Common myeloid progenitor, CD34-positive (primary cell): ENCODE measurements around the gene SST.

ENCODE experiments used
- CTCF ChIA-PET: fragments of 350-600 bp; sonication (Branson Sonifier 250); formaldehyde crosslinking; loops from one replicate; lab custom pipeline; 2021; ENCODE audit warnings: antibody characterized with exemption; lab: Charles Lee
- POLR2A ChIA-PET: fragments of 350-600 bp; sonication (Branson Sonifier 250); formaldehyde crosslinking; loops from one replicate; lab custom pipeline; 2021; ENCODE audit warnings: antibody characterized with exemption; lab: Charles Lee
- DNase-seq, 3 donors: peaks; one replicate each; pipeline versions ENCODE4 v3.0.0 to v3.0.0-alpha.2; 2013
- H3K27ac ChIP-seq, 2 experiments: 1 replicate in 1 of 2; 2 replicates in 1 of 2; pipeline ENCODE4 v1.7.0; 2013; ENCODE audit warnings: inconsistent platforms in 2 of 2, low read length in 2 of 2, mild to moderate bottlenecking in 2 of 2, low read depth in 1 of 2, moderate library complexity in 1 of 2; ENCODE audit not compliant: severe bottlenecking in 2 of 2, insufficient read depth in 1 of 2, poor library complexity in 1 of 2
- H3K27me3 ChIP-seq, 5 experiments: replicated peaks in 2 of 5; 1 replicate in 3 of 5; 2 replicates in 2 of 5; pipeline versions ENCODE4 v1.6.1 to v1.7.0; 2013; ENCODE audit warnings: low read length in 4 of 5, mild to moderate bottlenecking in 2 of 5, moderate library complexity in 2 of 5, inconsistent platforms in 1 of 5; ENCODE audit not compliant: insufficient read depth in 5 of 5, control insufficient read depth in 4 of 5
- H3K36me3 ChIP-seq, 4 experiments: 1 replicate in 2 of 4; 2 replicates in 2 of 4; pipeline versions ENCODE4 v1.6.1 to v1.7.0; 2013; ENCODE audit warnings: low read length in 3 of 4, control low read depth in 1 of 4, mild to moderate bottlenecking in 1 of 4; ENCODE audit not compliant: control insufficient read depth in 4 of 4, insufficient read depth in 4 of 4
- H3K4me1 ChIP-seq, 4 experiments: 1 replicate in 3 of 4; 2 replicates in 1 of 4; pipeline versions ENCODE4 v1.6.1 to v1.7.1; 2013; ENCODE audit warnings: low read length in 3 of 4, mild to moderate bottlenecking in 3 of 4, control low read depth in 1 of 4, inconsistent platforms in 1 of 4, moderate library complexity in 1 of 4; ENCODE audit not compliant: control insufficient read depth in 4 of 4, insufficient read depth in 4 of 4; ENCODE audit errors: control extremely low read depth in 1 of 4
- H3K4me3 ChIP-seq, 7 experiments: 1 replicate in 4 of 7; 2 replicates in 3 of 7; pipeline versions ENCODE4 v1.5.1 to v1.7.0; 2013; ENCODE audit warnings: mild to moderate bottlenecking in 7 of 7, low read length in 6 of 7, moderate library complexity in 6 of 7, inconsistent platforms in 2 of 7, low read depth in 2 of 7, control low read depth in 1 of 7; ENCODE audit not compliant: insufficient read depth in 4 of 7, control insufficient read depth in 1 of 7; ENCODE audit errors: extremely low read depth in 1 of 7
- H3K9me3 ChIP-seq, 5 experiments: 1 replicate in 4 of 5; 2 replicates in 1 of 5; pipeline versions ENCODE4 v1.6.1 to v1.7.1; 2013; ENCODE audit warnings: low read length in 4 of 5, mild to moderate bottlenecking in 2 of 5, inconsistent platforms in 1 of 5, low read depth in 1 of 5, moderate library complexity in 1 of 5; ENCODE audit not compliant: control insufficient read depth in 4 of 5, insufficient read depth in 2 of 5; ENCODE audit errors: control extremely low read depth in 1 of 5
- WGBS: methylation state at CpG from one replicate; pipeline ENCODE4 v1.1.5; 2013; ENCODE audit not compliant: insufficient coverage; 5-methylcytosine and 5-hydroxymethylcytosine counted together

Gene SST

DNA sequence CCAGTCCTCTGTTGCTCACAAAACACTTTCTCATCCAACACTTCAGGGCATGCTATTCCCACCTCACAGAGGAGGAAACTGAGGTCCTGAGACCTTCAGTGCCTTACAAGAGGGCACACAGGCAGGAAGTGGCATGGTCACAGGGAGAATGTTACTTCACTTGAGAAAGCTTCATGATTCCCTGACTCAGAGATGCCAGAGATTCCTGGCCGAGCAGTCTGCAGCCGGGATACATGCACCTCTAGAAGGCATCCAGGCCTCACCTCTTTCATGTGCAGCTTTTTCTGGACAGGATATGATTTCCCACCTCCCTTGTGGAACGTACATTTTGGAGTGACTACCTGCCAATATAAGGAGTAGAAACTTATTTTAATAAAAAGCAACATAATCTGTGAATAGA, 2.8 kb upstream of the SST start:
- H3K27ac ChIP-seq, result no peak overlapping the region
- ChIA-PET POLR2A (no interaction called here), CTCF (interaction anchor here (0.9 to 6.4 kb wide), 3 partner anchors 8 to 457 kb away, joined by 3 to 43 read pairs (median 4); no protein-coding TSS in a partner anchor)
- H3K9me3 ChIP-seq, result peaks cover 0 to 3% (median 0%) of the 10 kb centered on the region in 5 experiments
- WGBS, result no CpG with 5 or more reads among the region's 3 CpGs
- no peak overlapping the region for H3K4me3 ChIP-seq
- peaks cover 15 to 58% (median 31%) of the 10 kb centered on the region in 5 experiments for H3K27me3 ChIP-seq
- DNase-seq, result no peak
- H3K36me3 ChIP-seq, result no peaks in the 10 kb centered on the region
- no peaks in the 10 kb centered on the region for H3K4me1 ChIP-seq

DNA sequence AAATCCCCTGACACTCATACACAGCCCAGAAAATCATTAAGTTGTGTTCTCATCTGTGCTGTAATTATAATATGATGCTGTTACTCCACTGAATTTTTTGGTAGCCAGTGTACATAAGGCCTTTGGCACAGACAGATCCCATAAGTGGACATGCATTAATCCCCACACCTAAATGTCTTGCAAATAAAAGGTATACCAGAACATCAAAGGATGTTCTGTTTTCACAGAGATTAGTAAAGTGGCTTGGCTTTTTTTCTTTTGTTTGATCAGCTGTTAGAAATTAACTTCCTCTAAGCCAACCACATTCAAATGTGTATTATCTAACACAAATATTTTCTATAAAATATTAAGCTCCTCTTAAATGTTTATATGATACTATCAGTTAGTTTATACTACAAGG, 2.7 kb downstream of the SST start:
- H3K9me3 ChIP-seq, result peaks cover 0 to 5% (median 0%) of the 10 kb centered on the region in 5 experiments
- H3K36me3 ChIP-seq, result no peaks in the 10 kb centered on the region
- CTCF ChIA-PET, result interaction anchor here (1.0 to 6.4 kb wide), 4 partner anchors 10 to 348 kb away, joined by 4 to 43 read pairs (median 20); no protein-coding TSS in a partner anchor
- H3K27me3 ChIP-seq, result peaks cover 4 to 35% (median 16%) of the 10 kb centered on the region in 5 experiments
- H3K4me1 ChIP-seq, result peaks cover 0 to 7% (median 1%) of the 10 kb centered on the region in 4 experiments
- H3K4me3 ChIP-seq, result no peak overlapping the region
- peak in 1 of 3 donors; percentile 6 for DNase-seq
- POLR2A ChIA-PET, result interaction anchor here (0.5 kb wide), 1 partner anchor 298 kb away, joined by 3 read pairs; no protein-coding TSS in a partner anchor
- no peak overlapping the region for H3K27ac ChIP-seq

- Histone ChIP-seq H3K4me1 (peaks cover 0 to 7% (median 1%) of the 10 kb centered on the region in 4 experiments), H3K9me3 (peaks cover 0 to 5% (median 0%) of the 10 kb centered on the region in 5 experiments), H3K27me3 (peaks cover 2 to 20% (median 10%) of the 10 kb centered on the region in 5 experiments), H3K27ac (no peak overlapping the region), H3K4me3 (no peak overlapping the region), H3K36me3 (no peaks in the 10 kb centered on the region)
- no peak for DNase-seq
- WGBS, result 85% methylated on average over 3 of the region's 3 CpGs
- CTCF ChIA-PET, result no interaction called here
- POLR2A ChIA-PET, result no interaction called here
Observed at GRCh38 chr3:187665764-187666402, 4.3 kb downstream of the SST start.

DNA sequence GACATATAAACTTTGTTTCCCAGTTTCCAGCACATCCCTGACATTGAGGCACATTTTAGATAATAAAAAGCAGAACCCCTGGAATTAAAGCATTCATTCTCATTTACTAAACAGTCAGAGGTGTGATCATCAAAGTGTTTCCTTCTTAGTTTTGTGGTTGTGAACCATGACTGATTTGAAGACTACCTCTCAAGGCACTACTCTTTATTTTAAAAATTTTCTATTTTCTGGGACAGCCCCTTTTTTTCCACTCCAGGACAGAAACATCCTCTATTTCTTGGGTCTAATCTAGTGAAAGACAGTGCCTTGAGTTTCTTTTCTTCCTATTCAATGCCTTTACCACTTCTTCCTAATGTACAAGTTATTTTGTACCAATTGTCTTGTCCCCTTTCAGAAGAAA, 5.2 kb downstream of the SST start:
- POLR2A ChIA-PET, result no interaction called here
- peaks cover 2 to 11% (median 7%) of the 10 kb centered on the region in 5 experiments for H3K27me3 ChIP-seq
- peaks cover 0 to 4% (median 0%) of the 10 kb centered on the region in 5 experiments for H3K9me3 ChIP-seq
- CTCF ChIA-PET, result interaction anchor here (1.4 to 1.5 kb wide), 3 partner anchors 11 to 346 kb away, joined by 5 to 7 read pairs (median 5); no protein-coding TSS in a partner anchor
- H3K36me3 ChIP-seq, result no peaks in the 10 kb centered on the region
- peaks cover 0 to 7% (median 1%) of the 10 kb centered on the region in 4 experiments for H3K4me1 ChIP-seq
- no peak overlapping the region for H3K27ac ChIP-seq
- no peak overlapping the region for H3K4me3 ChIP-seq
- DNase-seq, result no peak

DNA sequence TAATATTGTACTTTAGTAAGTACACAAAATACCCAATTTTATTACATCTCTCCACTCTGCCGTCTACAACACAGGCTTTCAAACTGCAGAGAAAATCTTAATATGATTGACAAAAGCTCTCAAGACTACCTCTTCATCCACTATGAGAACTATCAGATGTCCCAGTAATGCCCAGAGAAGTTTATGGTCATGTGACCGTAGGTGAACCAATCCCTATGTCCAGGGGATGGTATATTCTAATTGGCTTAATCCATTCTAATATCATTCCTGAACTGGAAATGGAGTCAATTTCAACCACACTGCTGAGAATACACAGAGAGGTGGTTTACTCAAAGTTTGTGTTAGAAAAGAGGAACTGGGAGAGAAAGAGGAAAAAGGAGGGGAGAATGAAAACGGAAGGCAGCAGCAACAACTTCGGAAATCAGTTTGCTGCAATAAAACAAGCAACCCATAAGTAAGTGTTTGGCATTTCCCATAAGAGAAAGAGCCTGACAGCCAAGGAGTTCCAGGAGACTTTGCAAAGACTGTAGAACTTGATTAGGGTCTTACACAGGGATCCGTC, 7.3 kb downstream of the SST start:
- peaks cover 0 to 2% (median 0%) of the 10 kb centered on the region in 5 experiments for H3K9me3 ChIP-seq
- CTCF ChIA-PET, result interaction anchor here (1.6 to 1.7 kb wide), 2 partner anchors 16 to 345 kb away, joined by 4 to 7 read pairs; no protein-coding TSS in a partner anchor
- peaks cover 0 to 7% (median 1%) of the 10 kb centered on the region in 4 experiments for H3K4me1 ChIP-seq
- POLR2A ChIA-PET, result no interaction called here
- no peaks in the 10 kb centered on the region for H3K36me3 ChIP-seq
- no peak overlapping the region for H3K4me3 ChIP-seq
- no peak overlapping the region for H3K27ac ChIP-seq
- peak in 1 of 3 donors; percentile 8 for DNase-seq
- WGBS, result no CpG with 5 or more reads among the region's 5 CpGs
- H3K27me3 ChIP-seq, result peaks cover 0 to 3% (median 0%) of the 10 kb centered on the region in 5 experiments

DNA sequence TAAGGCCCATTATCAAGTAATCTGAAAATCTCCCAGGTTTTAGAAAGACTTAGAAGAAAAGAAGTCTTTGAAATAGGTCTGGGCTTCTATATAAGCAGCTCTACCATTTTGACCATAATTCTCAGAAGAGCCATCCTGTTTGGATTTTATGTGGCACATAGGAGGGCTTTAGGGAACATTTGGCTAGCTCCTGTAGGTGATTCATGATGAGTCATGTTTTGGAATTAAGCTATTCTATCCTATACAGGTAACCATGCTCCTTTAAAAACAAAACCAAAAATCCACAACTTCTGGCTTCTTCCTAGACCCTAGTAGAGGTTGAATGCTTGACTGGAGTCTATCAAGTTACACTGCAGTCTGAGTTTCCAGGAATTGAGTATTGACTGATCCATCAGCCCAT, 8.9 kb downstream of the SST start:
- Histone ChIP-seq H3K27ac (no peak overlapping the region), H3K27me3 (peaks cover 0 to 3% (median 0%) of the 10 kb centered on the region in 5 experiments), H3K36me3 (no peaks in the 10 kb centered on the region), H3K4me3 (no peak overlapping the region), H3K9me3 (peaks cover 0 to 2% (median 0%) of the 10 kb centered on the region in 5 experiments), H3K4me1 (peaks cover 0 to 7% (median 1%) of the 10 kb centered on the region in 4 experiments)
- no peak for DNase-seq
- POLR2A ChIA-PET, result no interaction called here
- CTCF ChIA-PET, result interaction anchor here (0.9 to 1.7 kb wide), 3 partner anchors 9 to 343 kb away, joined by 3 to 7 read pairs (median 4); partner anchors contain the start of gene SST

DNA sequence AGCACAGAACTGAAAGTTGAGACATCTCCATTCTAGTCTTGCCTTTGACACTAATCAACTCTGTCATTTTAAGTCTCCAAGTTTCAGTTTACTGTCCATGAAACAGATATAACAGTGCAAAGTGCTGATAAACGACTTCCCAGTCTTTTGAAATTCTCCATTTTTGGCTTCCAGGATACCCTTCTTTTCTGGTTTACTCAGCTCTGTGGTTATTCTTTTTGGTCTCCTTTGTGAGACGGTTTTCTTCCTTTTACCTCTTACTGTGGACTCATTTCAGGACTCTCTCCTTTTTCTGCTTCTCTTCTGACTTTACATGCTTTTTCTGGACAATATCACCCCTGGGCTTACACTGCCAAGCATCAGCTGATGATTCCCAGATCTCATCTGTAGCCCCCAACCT, 18.9 kb downstream of the SST start:
- Histone ChIP-seq H3K27ac (no peak overlapping the region), H3K4me3 (no peak overlapping the region), H3K4me1 (no peaks in the 10 kb centered on the region), H3K36me3 (no peaks in the 10 kb centered on the region), H3K9me3 (no peaks in the 10 kb centered on the region), H3K27me3 (peaks cover 0 to 7% (median 4%) of the 10 kb centered on the region in 5 experiments)
- ChIA-PET CTCF (no interaction called here), POLR2A (no interaction called here)
- WGBS, result 58% methylated on average over 2 of the region's 2 CpGs
- DNase-seq, result no peak
